HG03432 (cell line): Measurements from ENCODE around the gene SLC1A2.

Experiments
- ATAC-seq: cut with Tn5 transposase; IDR thresholded peaks from one replicate; pipeline ENCODE4 v1.9.1; 2021; ENCODE audit warnings: mild to moderate bottlenecking, moderate library complexity; ENCODE audit not compliant: unreplicated experiment

Gene SLC1A2

DNA sequence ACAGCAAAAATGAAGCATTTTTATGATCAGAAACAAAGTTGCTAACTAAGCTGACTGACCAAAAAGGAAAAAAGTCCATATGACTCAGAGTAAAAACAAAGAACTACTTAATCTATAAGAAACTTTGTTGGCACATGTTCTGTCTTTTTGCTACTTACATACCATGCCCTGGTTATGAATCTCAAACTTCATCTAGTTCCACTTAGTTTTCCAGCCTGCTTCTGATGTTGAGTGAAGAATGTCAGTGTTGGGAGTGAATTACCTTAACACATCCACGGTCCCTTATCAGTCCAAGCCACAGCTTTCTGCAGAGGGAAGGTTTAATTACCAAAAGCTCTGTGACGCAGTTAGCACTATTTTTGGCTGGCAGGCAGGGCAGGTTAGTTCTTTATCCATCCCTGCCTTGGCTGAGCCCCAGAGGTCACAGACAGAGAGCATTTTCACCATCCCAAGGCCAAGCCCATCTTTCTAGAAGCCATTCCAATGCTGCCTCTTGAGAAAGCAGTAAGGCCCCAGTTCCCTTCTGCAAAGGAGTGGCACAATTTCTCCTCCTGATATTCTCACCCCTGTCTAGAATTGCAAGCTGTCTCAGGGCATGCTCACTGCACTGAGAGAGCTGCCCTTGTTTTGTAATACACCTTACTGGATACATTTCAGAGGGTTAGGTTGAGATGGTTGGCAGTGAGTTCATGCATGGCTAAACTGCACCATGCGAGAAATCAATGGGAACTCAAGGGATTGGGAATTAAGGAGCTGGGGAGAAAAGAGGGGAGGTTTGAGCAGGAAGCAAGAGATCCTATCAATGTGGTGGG lies 67.1 kb downstream of the SLC1A2 start:
- no peak for ATAC-seq

DNA sequence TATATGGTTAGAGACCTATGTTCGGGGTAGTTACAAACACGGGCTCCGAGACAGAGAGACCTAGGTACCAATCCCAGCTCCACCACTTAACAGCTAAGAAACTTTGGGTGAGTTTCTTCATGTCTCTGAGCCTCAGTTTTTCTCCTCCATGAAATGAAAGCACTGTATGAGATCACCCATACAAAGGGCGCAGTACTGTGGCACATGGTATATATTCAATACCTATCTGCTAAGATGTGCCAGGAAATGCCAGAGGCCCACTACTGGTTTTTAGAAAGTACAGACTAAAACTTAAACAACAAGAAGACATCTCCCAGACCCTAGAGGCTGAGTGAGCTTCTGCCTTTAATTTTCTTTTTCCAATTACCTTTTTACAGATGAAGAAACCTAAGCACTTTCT lies 69.5 kb downstream of the SLC1A2 start:
- ATAC-seq: no peak

DNA sequence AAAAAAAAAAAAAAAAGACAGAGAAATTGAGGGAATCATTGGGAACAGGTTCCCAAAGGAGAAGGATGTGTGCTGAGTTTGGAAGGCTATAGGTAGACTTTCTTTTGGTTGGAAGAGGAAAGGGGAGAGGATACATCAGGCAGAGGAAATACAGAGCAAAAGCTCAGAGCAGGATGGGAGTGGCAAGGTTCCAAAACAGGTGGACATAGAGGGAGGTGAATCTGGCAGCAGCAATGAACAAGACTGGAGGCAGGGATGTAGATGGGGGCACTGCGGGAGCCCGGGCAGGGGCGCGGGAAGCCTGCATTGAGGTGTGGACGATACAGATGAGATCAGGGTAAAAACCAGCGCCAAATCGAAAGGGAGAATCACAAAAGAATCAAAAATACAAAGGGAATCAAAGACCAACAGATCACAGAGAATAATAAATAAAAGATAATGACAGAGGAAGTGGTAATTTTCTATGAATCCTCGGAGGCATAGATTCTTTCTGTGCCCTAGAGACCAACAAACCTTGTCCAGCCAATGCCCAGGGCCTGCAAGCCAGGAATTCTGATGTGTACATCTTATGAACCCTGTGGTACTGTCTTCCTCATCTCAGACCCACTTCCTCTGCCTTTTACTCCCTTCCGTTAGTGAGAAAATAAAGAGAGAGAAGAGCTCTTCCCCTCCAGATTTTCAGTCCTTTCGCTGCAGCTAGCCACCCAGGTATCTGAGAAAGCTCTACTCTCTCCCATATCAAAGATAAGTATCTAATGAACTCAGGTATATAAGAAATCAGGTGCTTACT lies 70.3 kb downstream of the SLC1A2 start:
- ATAC-seq: no peak

DNA sequence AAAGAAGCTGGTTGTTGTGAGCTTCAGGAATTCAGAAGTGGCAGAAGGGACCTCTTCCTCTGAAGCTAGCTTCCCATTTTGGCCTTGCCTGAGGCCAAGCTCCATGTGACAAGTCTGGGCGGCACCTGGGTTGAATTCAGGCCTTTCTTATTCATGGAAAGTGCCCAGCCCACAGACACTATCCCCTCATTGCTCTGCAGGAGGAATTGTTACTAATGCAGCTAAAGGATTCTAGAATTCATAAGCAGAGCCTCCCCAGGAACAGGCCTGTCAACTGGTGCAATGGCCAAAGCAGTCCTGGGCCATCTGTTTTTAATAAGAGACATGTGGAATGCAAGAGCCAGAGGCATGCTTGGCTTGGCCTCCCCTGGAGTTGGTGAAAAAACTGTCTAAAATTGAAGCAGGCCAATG lies 71.4 kb downstream of the SLC1A2 start:
- no peak for ATAC-seq

DNA sequence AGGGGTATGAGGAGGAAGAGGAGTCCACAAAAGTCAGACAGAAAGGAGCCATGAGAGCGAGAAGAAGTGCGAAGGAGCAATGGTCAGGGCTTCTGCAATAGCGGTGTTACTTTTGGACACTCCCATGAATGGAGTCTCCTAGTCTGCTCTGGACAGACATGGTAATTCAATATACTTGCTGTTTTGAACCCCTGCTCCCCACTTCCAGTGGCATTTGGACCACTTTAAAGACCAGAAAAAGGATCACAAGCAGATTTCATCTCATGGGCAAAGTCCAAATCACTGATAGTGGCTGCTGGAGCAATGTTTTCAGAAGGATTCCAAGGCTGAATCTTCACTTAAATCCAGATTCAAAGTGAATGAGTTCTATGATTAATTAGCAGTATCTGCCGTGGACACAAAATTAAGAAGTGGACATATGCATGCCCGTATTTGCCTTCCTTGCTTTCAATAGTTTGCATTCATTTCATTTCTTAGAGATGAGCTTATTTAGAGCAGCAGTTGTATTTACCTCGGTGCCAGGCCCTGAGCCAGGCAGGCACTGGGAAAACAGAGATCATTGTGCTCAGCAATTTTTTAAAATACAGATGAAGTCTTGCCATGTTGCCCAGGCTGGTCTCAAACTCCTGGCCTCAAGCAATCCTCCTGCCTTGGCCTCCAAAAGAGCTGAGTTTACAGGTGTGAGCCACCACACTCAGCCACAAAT lies 72.0 kb downstream of the SLC1A2 start:
- no peak for ATAC-seq

DNA sequence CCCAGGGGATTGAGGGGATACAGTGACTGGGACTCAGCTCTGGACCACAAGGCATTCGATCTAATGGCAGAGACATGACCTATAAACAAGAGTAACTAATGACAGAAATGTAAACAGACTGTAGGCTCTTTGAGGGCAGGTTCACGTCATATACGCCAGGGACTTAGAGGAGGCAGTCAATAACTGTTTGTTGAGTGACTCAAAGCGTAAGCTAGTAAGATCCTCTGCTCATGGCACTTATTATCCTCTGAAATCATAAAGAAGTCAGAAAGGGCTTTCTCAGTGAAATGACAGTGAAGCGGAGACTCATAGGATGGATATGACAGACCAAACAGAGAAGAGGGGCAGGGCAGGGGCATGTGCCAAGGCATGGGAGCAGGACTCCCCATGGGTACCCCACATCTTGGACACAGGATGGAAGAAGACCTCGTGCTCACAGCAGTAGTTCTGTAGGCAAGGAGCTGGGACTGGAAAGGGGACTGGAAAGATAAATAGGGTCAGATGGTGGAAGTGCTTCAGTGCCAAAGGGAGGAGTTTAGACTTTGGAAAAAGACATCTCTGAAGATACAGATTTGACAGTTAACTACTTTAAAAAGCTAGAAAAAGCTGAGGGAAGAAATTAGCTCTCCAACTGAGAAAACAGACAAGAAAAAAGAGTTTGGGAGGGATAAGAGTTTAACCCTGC lies 72.7 kb downstream of the SLC1A2 start:
- no peak for ATAC-seq

DNA sequence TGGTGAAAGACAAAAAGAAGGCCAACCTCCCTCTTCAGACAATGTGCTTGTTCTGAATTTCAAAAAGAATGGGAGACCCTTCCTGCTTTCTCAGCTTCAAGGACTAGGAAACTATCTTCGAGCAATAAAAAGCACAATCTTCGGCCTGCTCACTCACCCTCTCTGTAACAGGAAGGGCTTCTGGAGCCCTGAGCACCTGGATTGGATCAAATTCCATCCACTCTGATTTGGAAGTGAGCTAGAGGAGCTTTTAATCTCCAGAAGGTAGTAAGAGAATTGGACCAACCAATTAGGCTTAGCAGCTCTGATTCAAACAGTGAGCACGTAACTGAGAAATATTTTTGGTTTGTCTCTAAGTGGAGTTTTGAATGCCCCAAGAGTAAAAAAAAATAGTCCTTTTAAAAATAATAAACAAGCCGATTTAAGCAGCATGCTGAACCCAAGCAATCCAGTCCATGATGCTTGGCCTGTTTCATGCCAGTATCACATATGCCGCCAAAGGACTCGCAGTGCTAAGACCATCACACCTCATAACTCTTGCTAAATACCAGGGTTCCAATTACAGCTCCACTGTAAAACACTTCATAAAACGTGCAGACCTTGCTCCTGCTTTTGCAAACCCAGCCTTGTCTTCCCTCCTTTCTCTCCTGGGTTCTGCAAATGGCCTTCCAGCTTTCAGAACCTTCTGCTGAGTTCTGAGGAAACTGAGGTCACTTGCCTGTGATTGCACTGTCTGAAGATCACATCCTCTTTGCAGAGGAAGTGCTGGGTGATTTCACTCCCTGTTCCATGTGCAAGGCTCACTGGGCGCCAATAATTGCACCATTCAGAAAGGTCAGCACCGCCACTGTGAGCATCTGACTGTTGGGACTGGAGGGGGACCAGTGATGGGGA lies 74.4 kb downstream of the SLC1A2 start:
- ATAC-seq: no peak

DNA sequence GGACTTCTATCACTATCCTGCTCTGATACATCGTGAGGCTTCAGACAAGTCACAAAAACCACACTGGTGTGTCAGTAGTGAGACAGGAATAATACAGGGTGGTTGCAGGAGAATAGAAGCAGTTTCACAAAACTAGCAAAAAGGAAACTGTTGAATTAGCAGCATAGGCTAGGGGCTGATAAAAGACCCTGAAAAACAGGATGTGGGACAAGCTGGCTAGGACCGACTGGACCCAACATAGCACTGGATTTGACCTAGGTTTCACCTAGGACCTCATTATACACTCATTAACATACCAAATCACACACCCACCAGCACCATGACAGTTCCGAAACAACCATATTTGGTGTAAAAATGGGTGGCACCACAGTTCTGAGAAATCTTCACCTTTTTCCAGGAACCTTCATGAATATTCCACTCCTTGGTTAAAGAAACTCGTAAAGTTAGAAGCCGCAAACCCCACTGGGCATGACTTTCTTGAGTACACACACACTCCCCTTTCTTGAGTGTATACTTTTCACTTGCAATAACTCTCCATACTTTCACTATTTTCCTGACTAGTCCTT lies 76.2 kb downstream of the SLC1A2 start:
- peak; percentile 69 for ATAC-seq

DNA sequence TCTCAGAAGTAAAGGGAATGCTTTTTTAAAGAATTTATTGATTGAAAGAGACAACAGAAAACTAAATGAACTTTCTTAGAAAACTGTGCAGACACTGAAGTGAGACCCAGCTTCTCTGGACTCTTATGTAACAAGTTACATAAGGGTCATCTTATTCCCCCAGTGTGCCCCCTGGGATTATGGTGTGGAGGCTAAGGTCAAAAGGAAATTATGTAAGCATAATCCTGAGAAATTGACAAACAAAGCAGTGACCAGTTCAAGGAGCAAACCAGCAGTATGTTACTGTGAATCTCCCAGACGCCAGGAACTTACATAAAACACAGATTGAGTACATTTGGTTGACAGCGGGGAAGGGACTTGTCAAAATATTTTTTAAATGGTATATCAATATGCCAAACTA lies 78.6 kb downstream of the SLC1A2 start:
- ATAC-seq: no peak

DNA sequence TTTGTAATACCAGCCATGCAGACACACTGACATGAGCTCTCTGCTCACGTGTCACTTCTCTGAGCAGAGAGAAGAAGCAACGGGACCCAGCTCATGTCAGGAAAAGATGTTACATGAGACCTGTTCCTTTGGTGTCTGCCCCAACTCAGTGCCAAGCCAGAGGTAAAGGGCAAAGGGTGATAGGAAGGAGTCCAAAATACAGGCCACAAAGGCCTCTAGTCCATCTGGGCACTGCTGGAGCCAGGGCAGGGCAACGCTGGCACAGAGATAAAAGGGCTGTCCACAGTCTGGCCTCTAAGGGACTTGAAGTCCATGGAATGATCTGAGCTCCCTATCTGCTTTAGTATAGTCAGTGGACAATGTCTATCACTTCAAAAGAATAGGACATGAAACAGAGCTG lies 79.3 kb downstream of the SLC1A2 start:
- no peak for ATAC-seq

DNA sequence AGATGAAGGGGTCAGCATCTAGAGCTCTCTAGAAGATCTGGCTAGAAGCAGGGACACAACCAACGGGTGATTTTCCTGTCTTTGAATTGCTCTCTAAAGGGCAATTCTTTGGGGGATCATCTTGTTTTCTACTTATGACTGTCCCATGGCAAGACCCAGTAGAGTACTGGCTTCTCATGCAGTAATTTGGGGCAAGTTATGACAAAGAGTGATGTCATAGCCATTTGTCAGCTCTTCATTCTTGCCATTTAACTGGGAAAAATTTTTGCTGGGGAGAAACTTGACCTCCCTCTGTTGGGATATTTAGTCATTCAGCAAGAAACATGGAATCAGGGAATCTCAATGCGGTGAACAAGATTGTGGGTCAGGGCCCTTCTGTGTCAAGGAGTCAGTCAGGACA lies 80.4 kb downstream of the SLC1A2 start:
- ATAC-seq: no peak

DNA sequence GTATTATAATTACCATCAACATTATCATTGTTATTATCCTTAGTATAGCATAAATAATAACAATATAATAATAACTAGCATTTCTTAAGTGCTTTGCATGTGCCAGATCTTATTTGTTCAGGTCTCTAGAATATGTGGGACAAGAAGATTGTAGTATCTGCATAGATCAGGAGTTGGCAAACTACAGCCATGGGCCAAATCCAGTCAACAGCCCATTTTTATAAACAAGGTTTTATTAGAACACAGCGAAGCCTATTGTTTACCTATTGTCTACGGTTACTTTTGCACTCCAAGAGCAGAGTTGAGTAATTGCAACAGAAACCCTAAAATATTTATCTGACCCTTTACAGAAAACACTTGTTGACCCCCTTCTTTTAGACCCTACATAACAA lies 81.4 kb downstream of the SLC1A2 start:
- ATAC-seq: no peak

DNA sequence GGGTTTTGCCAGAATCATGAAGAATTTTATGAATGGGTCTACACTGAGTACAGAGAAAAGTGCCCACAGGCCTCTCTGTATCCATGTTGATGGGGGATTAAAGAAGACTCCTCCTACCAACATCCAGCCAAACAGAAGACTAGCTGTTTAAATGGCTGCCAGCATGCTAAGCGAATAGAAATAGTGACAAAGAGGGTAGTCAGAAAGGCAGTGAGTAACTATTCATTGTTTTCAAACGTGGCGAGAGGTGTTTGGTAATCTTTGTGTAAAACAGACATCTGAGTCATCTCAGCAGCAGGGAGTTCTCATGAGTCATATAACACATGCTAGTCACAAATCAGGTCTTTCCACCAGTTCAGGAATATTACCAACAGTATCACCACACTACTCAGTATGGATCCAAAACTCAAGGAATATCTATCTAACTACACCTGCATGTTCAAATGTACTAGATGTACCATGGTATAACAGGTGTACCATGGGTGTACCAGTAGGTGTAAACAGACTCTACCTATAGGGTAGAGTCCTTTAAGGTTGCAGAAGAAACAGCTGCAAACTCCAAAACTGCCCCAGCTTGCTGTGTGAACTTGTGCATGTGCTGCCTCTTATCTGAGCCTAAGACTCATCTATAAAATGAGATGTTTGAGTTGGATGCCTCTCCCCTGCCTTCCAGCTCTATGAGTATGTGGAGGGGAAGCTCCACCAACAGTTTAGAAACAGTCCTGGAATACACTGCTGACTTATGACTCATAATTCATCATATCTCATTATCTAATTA lies 82.0 kb downstream of the SLC1A2 start:
- no peak for ATAC-seq

DNA sequence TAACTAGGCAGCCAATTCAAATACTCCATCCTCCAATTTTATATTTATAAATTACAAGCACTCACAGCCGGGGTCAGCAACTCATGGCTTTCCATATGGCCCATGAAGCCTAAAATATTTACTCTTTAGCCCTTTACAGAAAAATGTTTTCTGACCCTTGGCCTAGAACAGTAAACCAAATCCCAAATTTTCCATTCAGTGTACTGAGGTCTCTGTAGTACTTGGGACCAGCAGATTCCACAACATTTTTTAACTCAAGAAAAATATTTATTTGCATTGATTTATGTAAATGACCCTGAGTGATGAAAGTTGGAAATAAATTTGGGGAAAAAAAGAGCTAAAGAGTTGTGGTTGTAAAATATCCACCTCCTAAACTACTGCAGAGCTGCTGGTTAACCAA lies 82.6 kb downstream of the SLC1A2 start:
- ATAC-seq: no peak

DNA sequence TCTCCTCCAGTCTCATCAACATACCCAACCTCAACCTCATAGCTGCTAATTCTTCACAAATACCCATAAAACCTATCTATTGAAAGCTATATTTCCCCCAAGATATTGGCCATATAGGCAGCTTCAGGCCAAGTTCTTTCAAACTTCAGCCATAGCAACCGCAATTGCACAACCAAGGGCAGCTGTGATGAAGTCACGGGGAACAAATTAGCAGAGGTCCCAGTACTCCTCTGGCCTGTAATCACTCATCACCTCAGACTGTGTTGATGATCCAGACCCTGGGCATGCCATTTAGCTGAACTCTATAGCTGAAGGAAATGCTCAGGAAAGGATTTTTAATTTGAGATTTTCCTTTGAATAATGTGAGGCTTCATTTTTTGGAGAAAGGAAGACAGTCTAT lies 84.1 kb downstream of the SLC1A2 start:
- no peak for ATAC-seq

DNA sequence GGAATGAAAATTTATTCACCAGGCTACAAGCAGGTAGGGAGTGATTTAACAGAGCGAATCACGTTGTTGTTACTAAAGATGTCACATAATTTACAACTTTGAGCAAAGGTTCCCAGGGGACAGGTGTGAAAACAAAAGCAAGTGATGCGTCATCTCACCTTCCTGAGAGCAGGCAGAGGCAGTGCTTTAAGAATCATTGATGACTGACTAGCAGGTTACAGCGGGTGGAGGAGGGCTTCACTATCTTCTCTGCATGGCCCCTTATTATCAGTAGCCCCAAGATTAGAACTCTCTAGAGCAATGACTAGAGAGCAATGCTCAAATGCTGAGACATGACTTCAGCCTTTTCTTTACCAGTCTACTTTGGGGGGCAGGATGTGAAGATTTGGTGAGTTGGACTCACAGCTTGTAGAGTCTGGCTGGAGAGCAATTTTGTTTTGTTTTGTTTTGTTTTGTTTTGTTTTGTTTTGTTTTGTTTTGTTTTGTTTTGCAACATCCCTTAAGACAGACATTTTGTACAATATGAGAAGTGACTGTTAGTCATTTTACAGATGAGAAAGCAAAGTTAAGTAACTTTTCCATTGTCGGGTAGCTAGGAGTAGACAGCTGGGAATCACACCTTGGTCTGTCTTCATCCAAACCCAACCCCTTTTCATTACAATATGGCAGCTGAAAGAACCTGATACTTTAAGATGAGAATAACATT lies 84.8 kb downstream of the SLC1A2 start:
- peak; percentile 83 for ATAC-seq

DNA sequence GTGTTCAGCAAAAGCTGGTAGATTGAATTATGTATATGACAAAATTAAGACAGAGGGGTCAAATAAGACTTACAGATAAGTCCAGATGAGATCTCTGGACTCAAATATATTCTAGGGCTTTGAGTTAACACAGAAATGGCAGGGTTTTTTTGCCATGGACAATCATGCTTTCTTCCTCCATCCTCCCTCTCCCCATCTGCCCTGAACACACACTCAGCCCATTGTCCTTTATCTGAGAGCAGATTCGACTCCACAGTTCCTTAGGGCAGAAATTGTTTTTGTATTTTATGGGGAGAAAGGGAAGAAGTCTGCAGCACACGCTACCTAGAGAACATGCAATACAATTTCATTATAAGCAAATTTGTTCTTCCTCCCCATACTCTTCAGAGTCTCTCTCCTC lies 86.8 kb downstream of the SLC1A2 start:
- no peak for ATAC-seq

DNA sequence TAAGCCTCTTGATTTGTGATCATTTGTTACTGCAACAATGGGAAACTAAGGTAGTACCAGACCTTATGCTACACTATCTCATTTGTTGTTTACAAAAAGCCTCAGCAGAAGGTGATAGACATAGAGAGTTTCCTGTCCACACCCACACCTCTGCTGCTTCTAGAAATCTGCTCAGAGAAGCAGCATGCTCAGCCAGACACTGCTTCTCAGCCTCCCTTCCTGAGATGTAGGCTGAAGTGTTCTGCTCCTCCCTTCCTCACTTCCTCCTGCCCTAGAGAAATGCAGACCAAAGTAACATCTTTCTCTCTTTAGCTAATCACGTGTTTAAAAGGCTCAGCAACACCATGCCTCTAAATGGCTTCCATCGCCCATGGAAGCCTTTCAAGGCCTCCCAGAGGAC lies 88.4 kb downstream of the SLC1A2 start:
- ATAC-seq: peak; percentile 48
